ENCODE results near the gene ELF1.

DNA sequence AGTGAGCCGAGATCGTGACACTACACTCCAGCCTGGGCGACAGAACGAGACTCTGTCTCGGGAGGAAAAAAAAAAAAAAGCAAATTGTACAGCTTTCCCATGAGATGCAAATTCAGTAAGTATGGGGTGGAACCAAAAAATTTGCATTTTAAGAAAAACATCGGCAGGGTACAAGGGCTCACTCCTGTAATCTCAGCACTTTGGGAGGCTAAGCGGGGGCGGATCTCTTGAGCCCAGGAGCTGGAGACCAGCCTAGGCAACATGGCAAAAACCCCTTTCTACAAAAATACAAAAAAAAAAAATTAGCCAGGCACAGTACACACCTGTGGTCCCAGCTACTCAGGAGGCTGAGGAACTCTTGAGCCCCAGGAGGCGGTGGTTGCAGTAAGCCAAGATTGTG lies 91.2 kb downstream of the ELF1 start:
- no peak for TF ChIP-seq JUN (CRISPR knock-in tag; IDR thresholded peaks at IDR 0.05)
- TF ChIP-seq ZNF263 (CRISPR knock-in tag; IDR thresholded peaks at IDR 0.05; ENCODE audit: low read depth), result no peak
- TF ChIP-seq NR2C2 (CRISPR knock-in tag; IDR thresholded peaks at IDR 0.05), result no peak
- TF ChIP-seq USF2 (CRISPR knock-in tag; IDR thresholded peaks at IDR 0.05), result no peak
- TF ChIP-seq, protein P1, sequence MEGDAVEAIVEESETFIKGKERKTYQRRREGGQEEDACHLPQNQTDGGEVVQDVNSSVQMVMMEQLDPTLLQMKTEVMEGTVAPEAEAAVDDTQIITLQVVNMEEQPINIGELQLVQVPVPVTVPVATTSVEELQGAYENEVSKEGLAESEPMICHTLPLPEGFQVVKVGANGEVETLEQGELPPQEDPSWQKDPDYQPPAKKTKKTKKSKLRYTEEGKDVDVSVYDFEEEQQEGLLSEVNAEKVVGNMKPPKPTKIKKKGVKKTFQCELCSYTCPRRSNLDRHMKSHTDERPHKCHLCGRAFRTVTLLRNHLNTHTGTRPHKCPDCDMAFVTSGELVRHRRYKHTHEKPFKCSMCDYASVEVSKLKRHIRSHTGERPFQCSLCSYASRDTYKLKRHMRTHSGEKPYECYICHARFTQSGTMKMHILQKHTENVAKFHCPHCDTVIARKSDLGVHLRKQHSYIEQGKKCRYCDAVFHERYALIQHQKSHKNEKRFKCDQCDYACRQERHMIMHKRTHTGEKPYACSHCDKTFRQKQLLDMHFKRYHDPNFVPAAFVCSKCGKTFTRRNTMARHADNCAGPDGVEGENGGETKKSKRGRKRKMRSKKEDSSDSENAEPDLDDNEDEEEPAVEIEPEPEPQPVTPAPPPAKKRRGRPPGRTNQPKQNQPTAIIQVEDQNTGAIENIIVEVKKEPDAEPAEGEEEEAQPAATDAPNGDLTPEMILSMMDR (IDR thresholded peaks at IDR 0.05), result no peak
- no peak for TF ChIP-seq MAX (CRISPR knock-in tag; IDR thresholded peaks at IDR 0.05)
- no peak for TF ChIP-seq STAT6 (CRISPR knock-in tag; conservative IDR thresholded peaks at IDR 0.05; ENCODE audit: low read depth)
- no peak for TF ChIP-seq CREB1 (CRISPR knock-in tag; IDR thresholded peaks at IDR 0.05)

Data from WTC11 (cell line).